ENCODE results near the gene IGF2.

The IGF2 gene

GRCh38 chr11:2138068-2138430 is 1.1 kb downstream of the IGF2 start:
- in situ Hi-C loops (cut with HindIII; ENCODE audit: low sequenced_read_pairs), result no loop called here

DNA sequence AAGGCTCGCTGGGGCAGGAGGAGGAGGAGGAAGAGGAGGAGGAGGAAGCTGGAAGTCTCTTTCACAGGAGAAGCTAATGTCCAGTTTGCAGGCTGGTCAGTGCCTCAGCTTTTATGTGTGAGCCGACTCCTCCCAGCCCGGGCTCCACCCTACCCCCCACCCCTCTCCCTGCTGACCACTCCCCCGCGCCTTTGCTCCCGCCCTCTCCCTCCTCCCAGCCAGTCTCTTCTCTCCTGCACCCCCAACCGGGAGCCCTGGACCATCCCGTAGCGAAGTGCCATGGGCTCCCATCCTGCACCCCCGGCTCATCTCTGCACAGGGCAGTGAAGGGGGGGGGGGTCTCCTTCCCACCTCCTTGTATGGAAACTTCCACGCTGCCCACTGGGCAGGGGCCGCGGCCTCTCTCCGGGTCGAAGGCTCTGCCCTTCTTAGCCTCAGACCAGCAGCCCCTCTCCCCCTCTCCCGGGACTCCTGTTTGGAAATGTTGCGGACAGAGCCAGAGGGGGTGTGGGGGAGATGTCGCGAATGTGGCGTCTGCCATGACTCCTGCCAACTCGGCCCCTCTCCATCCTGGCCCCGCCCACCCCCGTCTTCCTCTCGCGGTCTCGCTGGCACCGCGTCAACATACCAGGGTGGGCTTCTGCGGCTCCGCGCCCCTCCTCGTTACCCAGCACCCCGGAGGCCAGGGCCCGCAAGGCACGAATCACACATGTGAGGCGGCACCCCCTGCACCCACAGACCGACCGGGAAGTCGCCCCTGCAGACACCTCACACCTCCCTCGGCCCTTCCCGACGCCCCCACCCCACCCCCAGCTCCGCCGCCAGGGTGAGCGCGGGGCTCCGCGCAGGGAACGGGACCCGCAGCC is 1.8 kb downstream of the IGF2 start:
- in situ Hi-C loops (cut with HindIII; ENCODE audit: low sequenced_read_pairs), result no loop called here

DNA sequence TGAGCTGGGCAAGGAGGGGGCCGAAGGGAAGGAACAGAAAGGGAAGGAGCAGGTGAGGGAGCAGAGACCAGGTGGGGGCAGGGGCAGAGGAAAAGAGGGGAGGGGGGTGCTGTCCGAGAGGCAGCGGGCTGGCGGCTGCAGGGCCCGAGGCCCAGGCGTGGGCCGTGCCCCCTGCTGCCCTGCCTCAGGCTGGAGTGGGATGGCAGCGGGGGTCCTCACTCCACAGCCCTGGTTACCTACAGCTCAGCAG is 2.3 kb downstream of the IGF2 start:
- in situ Hi-C loops (cut with HindIII; ENCODE audit: low sequenced_read_pairs), result no loop called here

- in situ Hi-C loops (cut with HindIII; ENCODE audit: low sequenced_read_pairs), result no loop called here
These were observed 2.8 kb downstream of the IGF2 start for GRCh38 chr11:2136209-2136951.

GRCh38 chr11:2135648-2136201 is 3.5 kb downstream of the IGF2 start:
- in situ Hi-C loops (cut with HindIII; ENCODE audit: low sequenced_read_pairs), result no loop called here

DNA sequence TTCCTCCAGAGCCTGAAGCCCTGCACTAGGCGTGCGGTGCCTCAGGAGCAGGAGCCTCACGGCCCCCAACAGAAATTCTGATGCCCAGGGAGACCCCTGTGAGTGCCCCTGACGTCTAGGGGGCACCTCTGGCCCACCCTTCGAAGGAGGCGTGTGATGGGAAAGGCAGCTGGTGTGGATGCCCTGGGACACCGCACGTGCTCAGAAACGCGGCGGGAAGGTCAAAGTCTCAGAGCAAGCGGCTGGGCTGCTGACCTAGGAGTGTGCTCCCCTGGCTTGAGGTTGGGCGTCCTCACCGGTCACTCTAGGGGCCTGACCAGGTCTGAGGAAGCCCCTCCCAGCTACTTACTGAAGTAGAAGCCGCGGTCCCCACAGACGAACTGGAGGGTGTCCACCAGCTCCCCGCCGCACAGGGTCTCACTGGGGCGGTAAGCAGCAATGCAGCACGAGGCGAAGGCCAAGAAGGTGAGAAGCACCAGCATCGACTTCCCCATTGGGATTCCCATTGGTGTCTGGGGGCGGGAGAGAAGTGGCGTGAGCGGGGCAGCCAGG is 4.1 kb downstream of the IGF2 start:
- in situ Hi-C loops (cut with HindIII; ENCODE audit: low sequenced_read_pairs), result no loop called here

GRCh38 chr11:2134022-2135010 is 4.9 kb downstream of the IGF2 start:
- in situ Hi-C loops (cut with HindIII; ENCODE audit: low sequenced_read_pairs), result no loop called here

DNA sequence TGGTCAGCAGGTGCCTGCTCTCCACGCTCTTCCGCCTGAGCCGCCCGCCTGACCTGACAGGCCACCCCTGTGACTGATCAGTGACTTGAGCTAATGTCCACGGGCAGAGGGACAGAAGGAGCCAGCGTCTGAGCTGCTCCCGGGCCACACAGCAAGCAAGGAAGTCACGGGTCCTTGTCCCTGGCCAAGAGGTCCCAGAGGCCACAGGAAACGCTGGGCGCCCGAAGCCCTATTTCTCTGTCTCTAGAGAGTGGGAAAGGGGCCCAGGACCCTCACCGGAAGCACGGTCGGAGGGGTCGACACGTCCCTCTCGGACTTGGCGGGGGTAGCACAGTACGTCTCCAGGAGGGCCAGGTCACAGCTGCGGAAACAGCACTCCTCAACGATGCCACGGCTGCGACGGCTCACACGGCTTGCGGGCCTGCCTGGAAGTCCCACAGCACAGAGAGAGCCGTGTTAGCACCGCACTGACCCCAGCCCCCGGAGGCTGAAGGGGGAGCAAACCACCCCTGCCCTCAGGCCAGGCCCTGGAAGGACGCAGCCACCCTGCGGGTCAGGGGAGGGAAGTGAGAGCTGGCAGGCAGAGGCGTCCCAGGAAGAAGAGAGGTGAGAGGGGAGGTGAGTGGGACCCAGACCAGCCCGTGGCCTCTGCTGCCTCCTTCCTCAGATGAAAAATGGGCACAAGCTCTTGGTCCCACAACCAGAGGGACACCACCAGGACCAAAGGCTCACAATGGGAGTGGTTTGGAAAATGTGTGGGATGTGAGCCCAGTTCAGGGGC is 5.8 kb downstream of the IGF2 start:
- in situ Hi-C loops (cut with HindIII; ENCODE audit: low sequenced_read_pairs), result no loop called here

DNA sequence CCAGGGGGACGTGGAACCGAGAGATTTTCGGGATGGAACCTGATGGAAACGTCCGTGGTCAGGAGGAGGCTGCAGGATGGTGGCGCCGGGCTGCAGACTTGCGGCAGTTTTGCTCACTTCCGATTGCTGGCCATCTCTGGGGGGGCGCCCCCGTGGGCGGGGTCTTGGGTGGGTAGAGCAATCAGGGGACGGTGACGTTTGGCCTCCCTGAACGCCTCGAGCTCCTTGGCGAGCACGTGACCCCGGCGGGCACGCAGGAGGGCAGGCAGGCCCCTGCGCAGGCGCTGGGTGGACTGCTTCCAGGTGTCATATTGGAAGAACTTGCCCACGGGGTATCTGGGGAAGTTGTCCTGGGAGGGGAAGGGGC is 6.3 kb downstream of the IGF2 start:
- in situ Hi-C loops (cut with HindIII; ENCODE audit: low sequenced_read_pairs), result no loop called here

GRCh38 chr11:2132246-2132645 is 6.9 kb downstream of the IGF2 start:
- in situ Hi-C loops (cut with HindIII; ENCODE audit: low sequenced_read_pairs), result no loop called here

GRCh38 chr11:2131371-2132236 is 7.6 kb downstream of the IGF2 start:
- in situ Hi-C loops (cut with HindIII; ENCODE audit: low sequenced_read_pairs), result no loop called here

DNA sequence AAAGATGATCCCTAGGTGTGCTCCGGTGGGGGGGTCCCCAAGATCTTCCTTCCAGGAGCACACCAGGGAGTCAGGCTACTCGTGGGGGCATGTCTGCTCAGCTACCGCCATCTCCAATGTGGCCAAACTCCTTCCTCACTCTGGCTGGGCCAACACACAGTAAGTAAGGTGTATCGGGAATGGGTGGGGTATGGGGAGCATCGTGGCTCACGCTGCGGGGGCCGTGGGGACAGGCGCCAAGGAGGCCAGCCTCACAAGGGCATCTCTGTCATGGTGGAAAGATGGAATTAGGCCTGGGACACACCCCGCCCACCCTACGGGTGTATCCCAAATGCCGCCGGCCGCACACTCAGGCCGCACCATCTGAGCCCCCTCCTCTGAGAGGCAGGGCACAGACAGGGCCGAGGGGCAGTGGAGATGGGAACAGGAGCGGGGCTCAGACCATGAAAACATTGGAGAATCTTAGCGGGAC is 8.3 kb downstream of the IGF2 start:
- in situ Hi-C loops (cut with HindIII; ENCODE audit: low sequenced_read_pairs), result no loop called here

DNA sequence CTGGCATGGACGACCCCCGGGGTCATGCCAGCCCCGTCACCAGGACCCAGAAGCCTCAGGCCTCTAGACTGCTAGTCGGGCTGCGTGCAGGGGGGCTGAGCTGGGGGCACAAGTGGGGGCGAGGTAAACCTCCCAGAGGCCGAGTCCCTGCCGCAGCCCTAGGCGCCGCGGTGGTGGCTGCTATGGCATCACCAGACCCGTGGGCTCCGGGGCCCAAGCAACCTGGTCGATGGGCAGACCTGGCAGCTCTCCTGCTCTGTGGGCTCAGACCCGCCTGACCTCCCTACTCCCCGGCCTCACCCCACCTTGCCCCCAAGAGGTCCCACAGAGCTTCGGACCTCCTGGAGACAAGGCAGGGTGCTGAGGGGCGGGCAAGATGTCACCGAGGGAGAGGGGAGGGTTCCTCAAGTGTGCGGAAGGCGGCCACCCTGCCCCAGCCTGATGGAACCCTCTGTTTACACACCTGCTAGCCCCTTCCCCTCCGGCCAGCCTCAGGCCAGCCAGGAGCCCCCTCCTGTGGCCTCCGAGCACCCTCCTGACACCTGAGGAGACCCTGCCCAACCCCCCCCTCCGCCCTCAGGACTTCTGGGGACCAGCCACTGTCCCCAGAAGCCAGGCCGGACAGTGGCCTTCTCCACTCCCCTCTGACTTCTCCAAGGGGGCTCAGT is 9.4 kb downstream of the IGF2 start:
- in situ Hi-C loops (cut with HindIII; ENCODE audit: low sequenced_read_pairs), result no loop called here

GRCh38 chr11:2129308-2129698 is 9.9 kb downstream of the IGF2 start:
- in situ Hi-C loops (cut with HindIII; ENCODE audit: low sequenced_read_pairs), result no loop called here

DNA sequence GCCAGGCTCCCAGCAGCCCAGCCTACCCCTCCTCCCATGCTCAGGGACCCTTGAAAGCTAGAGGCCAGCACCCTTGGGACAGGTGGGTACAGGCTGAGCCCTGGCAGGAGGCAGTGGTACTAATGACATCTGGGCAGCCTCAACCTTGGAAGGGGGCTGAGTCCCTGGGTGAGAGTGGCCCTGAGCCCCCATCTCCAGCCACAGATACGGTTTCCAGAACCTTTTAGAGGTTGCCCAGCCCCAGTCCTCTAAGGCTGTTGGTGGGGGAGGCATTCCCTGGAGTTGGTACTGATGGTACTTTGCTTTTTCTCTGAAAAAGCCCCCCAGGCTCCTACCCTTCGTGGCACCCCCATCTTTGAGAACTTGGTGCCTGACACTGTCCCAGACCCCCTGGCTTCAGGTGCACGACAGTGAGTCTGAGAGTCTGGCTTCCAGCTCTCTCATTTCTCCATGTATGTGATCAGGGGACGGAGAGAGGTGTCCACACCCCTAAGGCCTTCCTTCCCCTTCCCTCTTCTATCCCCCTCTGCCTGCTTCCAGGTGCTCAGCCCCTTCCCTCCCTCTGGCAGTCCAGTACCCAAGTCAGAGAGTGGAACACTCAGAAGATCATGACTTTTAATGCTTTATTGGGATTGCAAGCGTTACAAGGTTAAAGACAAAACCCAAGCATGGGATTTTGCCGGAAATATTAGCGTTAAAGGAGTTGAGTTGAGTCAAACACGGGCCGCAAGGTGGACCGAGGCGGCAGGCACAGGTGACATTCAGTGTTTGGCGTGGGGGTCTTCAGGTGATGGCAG is 10.5 kb downstream of the IGF2 start:
- in situ Hi-C loops (cut with HindIII; ENCODE audit: low sequenced_read_pairs), result no loop called here

DNA sequence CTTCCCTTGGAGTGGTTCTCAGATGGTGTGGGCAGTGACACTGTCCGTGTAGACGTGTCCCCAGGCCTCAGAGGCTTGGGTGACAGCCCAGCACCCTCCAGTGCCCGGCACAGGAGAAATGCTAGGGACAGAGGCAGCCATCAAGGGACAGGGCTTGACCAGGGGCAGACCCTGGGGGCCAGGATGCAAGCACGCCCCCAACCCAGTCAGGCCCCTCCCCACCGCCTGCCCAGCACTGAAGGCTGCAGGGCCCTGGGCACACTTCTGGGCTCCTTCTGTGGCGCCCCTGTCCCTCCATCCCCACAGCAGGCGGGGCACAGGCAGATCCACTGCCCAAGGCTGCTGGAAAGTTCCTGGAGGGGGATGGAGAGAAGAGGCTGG is 11.1 kb downstream of the IGF2 start:
- in situ Hi-C loops (cut with HindIII; ENCODE audit: low sequenced_read_pairs), result no loop called here

DNA sequence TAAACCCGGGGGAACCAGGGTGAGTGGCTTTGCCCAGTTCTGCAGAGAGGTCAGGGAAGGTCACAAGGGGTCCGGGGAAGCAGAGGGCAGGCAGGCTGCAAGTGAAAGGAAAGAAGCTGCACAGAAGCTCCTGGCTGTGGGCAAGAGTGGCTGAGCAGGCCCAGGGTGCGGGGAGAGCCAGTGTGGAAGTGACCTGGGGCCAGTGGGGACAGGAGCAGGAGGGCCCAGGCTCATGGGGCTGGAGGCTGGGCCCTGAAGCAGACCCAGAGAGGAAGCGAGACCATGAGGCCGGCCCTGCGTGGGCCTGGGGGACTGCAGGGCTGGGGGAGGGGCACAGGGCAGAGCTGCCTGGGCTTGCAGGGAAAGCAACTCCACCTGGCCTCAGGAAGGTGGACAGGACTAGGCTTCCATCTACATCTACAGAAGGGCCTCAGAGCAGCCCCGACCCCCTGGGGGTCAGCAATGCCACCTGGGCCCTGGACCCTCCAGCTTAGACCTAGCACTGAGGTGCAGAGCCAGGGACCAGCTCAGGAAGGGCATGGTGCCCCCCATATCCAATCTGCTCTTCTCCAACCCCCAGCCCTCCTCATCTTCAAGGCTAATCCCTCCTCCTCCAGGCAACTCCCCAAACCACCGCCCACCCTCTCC is 11.6 kb downstream of the IGF2 start:
- in situ Hi-C loops (cut with HindIII; ENCODE audit: low sequenced_read_pairs), result no loop called here

Measured in endothelial cell of hepatic sinusoid (primary cell).